Endothelial cell (in vitro differentiated cells): ENCODE results near the gene KCNJ13. TPM values are rescaled to one million over a fixed set of nuclear protein-coding genes. Genes with fewer than 3 reads are reported as not detected.

Experiments used
- DNase-seq: peaks from one replicate; pipeline ENCODE4 v3.0.0; 2021; ENCODE audit warnings: low spot score
- H3K27ac Mint-ChIP-seq: one replicate; pipeline ENCODE4 v1.8.0; 2021; ENCODE audit warnings: mixed read lengths, inconsistent platforms; ENCODE audit not compliant: unreplicated experiment
- H3K27me3 Mint-ChIP-seq: one replicate; pipeline ENCODE4 v1.8.0; 2021; ENCODE audit warnings: mild to moderate bottlenecking, moderate library complexity, mixed read lengths, inconsistent platforms; ENCODE audit not compliant: unreplicated experiment
- H3K36me3 Mint-ChIP-seq: one replicate; pipeline ENCODE4 v1.8.0; 2021; ENCODE audit warnings: mild to moderate bottlenecking, low read depth, mixed read lengths, inconsistent platforms; ENCODE audit not compliant: unreplicated experiment
- H3K4me1 Mint-ChIP-seq: one replicate; pipeline ENCODE4 v1.8.0; 2021; ENCODE audit warnings: mild to moderate bottlenecking, mixed read lengths, inconsistent platforms; ENCODE audit not compliant: unreplicated experiment
- H3K4me3 Mint-ChIP-seq: one replicate; pipeline ENCODE4 v1.8.0; 2021; ENCODE audit warnings: mild to moderate bottlenecking, mixed read lengths, inconsistent platforms; ENCODE audit not compliant: unreplicated experiment
- H3K9me3 Mint-ChIP-seq: one replicate; pipeline ENCODE4 v1.8.0; 2021; ENCODE audit warnings: mixed read lengths, inconsistent platforms; ENCODE audit not compliant: unreplicated experiment
- CTCF ChIP-seq: fragments of 200-600 bp; sonication (generic); IDR thresholded peaks from one replicate; pipeline ENCODE4 v1.5.0; 2021; ENCODE audit warnings: antibody characterized with exemption; ENCODE audit not compliant: unreplicated experiment
- total RNA-seq: library from RNA; stranded (reverse); fragmentation: NEBNext Ultra II Directional; extraction: Animal tissue kit (Norgen Biotek cat#: 25700); gene quantifications from one replicate; pipeline ENCODE4 v1.2.1, GENCODE V29; 2021; ENCODE audit not compliant: unreplicated experiment

KCNJ13 gene
- total RNA-seq, 1 donor from 2014 or later = not detected

- Mint-ChIP-seq H3K4me1 (no peaks in the 10 kb centered on the region), H3K36me3 (peaks cover 4% of the 10 kb centered on the region), H3K4me3 (no peak overlapping the region), H3K9me3 (no peaks in the 10 kb centered on the region), H3K27ac (no peak overlapping the region), H3K27me3 (no peaks in the 10 kb centered on the region)
- no peak for DNase-seq
- no peak for TF ChIP-seq CTCF
These were observed 6.9 kb upstream of the KCNJ13 start for GRCh38 chr2:232783278-232783677.

- no peaks in the 10 kb centered on the region for H3K36me3 Mint-ChIP-seq
- H3K27ac Mint-ChIP-seq = no peak overlapping the region
- H3K4me3 Mint-ChIP-seq = no peak overlapping the region
- no peaks in the 10 kb centered on the region for H3K4me1 Mint-ChIP-seq
- no peak for TF ChIP-seq CTCF
- H3K27me3 Mint-ChIP-seq = no peaks in the 10 kb centered on the region
- no peaks in the 10 kb centered on the region for H3K9me3 Mint-ChIP-seq
- DNase-seq = no peak
These were observed 5.4 kb upstream of the KCNJ13 start for GRCh38 chr2:232781765-232782164.

GRCh38 chr2:232779934-232780333, 3.6 kb upstream of the KCNJ13 start:
- Mint-ChIP-seq H3K27ac (no peak overlapping the region), H3K27me3 (no peaks in the 10 kb centered on the region), H3K4me1 (peaks cover 4% of the 10 kb centered on the region), H3K36me3 (peaks cover 4% of the 10 kb centered on the region), H3K9me3 (no peaks in the 10 kb centered on the region), H3K4me3 (no peak overlapping the region)
- TF ChIP-seq CTCF = no peak
- no peak for DNase-seq

GRCh38 chr2:232779465-232779864, 3.1 kb upstream of the KCNJ13 start:
- no peak for TF ChIP-seq CTCF
- no peaks in the 10 kb centered on the region for H3K27me3 Mint-ChIP-seq
- H3K9me3 Mint-ChIP-seq = no peaks in the 10 kb centered on the region
- no peak overlapping the region for H3K27ac Mint-ChIP-seq
- DNase-seq = no peak
- no peak overlapping the region for H3K4me3 Mint-ChIP-seq
- H3K36me3 Mint-ChIP-seq = peaks cover 4% of the 10 kb centered on the region
- peaks cover 4% of the 10 kb centered on the region for H3K4me1 Mint-ChIP-seq

- H3K27me3 Mint-ChIP-seq = no peaks in the 10 kb centered on the region
- H3K4me1 Mint-ChIP-seq = peaks cover 16% of the 10 kb centered on the region
- no peak for TF ChIP-seq CTCF
- no peak overlapping the region for H3K4me3 Mint-ChIP-seq
- DNase-seq = no peak
- H3K9me3 Mint-ChIP-seq = no peaks in the 10 kb centered on the region
- no peak overlapping the region for H3K27ac Mint-ChIP-seq
- peaks cover 4% of the 10 kb centered on the region for H3K36me3 Mint-ChIP-seq
These were observed 911 bp upstream of the KCNJ13 start for GRCh38 chr2:232777276-232777675.
